ELR (cell line): Measurements from ENCODE around the gene PHLDA2.
"Not testable (repeated sequence)": the region's sequence is repeated elsewhere in the genome, so short reads cannot be mapped to it uniquely, and the experiment has no call there.

Experiments used
- DNase-seq: peaks from one replicate; pipeline ENCODE4 v3.0.0-alpha.2; 2015; ENCODE audit warnings: low read depth

The PHLDA2 gene

DNA sequence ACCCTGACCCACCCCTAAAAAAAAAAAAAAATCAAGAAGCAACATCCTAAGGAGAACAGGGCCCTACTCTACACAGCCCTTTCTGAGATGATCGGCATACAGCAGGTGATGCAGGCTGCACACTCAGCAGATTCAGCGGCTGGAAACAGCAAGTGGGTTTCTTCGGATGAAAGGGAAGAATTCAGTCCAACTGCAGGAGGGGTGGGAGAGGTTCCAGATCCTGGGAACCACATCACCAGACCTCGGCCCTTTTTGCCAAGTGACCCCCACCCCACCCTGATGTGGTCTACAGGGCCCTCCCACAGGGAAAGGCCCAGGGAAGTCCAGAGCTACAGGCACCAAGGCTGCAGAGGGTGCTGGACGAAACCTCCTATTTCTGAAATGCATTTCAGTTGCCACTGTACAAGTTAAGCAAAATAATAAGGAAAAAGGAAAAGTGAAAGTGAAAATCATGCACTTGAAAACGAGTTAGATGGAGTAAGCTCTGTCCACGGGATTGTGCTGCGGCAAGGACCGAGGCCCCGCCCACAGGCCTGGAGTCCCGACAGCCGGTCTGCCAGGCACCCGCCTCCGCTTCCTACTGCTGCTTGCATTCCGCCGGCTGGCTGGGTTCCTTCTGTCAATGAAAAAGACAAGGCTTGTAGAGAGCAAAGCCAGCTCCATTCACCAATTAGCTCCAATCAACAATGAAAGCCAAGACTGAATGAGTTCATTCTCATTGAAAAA, 16.0 kb upstream of the PHLDA2 start:
- DNase-seq = peak; percentile 59

DNA sequence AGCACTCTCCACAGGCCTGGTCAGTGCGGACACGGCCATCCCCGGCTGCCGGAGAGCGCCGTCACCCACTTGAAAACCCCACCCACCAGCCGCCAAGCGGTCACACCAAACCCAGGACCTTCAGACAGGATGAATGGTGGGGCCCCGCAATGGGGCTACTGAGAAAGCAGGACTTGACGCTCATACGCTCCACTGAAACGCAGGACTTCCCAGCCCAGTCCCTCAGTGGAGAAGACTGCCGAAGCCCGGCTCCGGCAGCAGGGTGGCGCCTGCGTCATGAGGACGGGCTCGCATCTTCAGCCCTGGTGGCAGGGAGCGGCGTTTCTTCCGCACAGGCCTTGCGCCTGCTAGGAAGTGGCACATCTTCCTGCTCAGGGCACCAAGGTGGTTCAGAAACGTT, 15.3 kb upstream of the PHLDA2 start:
- no peak for DNase-seq

DNA sequence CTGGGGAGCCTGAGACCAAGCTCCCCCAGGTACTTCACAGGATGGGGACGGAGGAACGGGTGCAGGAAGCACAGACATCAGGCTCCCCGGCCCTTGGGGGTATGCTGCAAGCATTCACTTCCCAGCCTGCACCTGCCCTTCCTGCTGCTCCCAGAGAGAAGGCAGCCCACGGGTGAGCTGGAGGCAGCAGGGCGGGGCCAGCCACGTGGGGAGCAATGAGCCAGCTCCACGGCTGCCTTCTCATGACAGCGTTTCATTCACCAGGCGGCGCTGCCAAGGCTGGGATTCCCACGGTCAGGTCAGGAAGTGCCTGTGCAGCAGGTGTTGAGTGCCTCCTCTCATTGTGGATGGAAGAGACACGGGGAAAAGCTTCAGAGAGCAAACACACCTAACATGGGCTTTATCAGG, 14.5 kb upstream of the PHLDA2 start:
- DNase-seq = no peak

DNA sequence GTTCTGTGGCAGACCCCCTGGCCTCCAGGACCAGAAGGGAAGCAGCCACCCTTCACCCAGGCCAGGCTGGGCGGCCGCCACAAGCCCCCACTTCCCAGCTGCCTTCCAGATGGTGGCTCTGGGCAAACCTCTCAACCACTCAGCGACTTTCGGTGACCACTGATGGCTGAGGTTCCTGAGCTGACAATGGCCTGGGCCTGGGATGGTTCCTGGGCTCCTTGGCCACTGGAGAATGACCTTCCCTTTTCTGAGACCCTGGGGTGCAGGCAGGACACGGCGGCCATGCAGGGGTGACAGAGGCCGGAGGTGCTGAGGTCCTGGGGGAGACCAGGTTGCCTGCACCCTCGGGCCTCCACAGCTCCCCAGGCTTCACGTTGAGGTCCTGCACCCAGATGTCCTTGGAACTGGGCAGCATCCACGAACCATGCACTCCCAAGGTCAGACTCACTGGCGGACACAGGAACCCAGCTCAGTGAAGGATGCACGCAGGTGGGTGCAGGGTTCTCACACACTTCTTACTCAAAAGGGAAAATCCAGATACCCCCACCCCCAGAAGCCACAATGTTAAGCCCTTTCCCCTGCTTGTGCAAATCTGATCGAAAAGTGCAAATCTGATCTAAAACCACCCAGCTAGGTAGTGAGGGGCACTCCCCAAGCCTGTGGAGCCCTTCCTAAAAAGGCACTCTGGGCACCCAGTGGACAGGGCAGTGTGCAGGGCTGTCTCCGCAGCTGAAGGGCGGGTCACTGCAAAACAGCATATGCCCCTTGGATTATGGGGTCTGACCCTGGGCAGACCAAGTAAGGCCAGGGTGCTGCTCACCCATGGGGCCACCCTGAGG, 13.9 kb upstream of the PHLDA2 start:
- no peak for DNase-seq

DNA sequence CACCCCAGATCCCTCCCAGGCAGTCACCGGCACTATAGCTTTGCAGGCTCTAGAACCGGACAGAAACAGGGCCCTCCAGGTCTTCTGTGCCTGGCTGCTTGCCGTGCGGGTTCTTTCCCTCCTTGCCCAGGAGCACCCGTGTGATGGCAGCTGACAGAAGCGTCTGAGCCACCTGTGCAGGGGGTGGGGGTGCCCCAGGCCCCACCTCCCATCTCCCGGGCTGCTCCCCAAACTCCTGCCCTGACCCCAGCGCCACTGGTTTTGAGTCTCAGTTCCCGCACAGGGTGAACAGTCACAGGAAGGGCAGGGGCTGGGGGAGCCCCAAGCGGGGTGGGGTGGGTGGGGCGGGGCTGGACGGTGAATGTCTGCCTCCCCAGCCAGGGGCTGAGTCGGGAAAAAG, 13.2 kb upstream of the PHLDA2 start:
- DNase-seq = no peak

DNA sequence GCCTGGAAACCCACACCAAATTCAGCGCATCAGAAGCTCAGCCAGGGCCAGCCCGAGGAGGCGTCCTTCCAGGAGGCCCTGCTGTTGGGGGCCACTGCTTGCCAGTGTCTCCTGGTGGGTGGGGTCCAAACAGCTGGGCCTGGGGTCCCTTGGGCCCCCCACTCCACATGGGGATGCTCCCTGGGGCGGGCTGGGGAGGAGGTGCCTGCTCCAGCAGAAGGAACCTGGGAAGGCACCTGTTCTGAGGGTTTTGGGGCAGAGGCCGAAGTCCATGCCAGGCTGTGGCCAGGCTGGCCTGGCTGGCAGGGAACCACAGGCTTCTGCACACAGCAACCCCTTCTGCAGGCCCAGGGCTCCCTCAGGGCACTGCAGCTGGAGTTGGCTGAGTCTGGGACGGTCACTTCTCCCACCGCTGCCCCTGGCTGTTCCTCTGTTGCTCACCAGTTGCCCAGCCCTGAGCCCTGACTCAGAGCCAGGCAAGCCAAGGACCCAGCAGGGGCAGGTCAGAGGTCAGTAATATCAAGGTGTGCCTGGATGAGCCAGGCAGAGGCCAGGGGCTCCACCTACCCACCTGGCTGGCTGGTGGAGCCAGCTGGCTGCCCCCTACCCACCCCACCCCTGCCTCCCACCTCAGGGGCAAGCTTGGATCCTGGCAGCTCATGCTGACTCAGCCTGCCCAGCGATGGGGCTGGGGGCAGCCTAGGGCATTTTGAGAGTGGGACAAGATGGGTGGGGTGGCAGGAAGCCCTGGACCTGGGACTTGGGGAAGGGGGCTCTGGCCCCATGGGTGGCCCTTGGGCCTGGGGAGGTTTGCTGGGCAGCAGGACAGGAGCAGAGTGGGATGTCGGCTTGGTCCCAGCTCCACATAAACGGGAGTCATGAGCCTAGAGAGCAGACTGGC, 12.0 kb upstream of the PHLDA2 start:
- peak; percentile 59 for DNase-seq

DNA sequence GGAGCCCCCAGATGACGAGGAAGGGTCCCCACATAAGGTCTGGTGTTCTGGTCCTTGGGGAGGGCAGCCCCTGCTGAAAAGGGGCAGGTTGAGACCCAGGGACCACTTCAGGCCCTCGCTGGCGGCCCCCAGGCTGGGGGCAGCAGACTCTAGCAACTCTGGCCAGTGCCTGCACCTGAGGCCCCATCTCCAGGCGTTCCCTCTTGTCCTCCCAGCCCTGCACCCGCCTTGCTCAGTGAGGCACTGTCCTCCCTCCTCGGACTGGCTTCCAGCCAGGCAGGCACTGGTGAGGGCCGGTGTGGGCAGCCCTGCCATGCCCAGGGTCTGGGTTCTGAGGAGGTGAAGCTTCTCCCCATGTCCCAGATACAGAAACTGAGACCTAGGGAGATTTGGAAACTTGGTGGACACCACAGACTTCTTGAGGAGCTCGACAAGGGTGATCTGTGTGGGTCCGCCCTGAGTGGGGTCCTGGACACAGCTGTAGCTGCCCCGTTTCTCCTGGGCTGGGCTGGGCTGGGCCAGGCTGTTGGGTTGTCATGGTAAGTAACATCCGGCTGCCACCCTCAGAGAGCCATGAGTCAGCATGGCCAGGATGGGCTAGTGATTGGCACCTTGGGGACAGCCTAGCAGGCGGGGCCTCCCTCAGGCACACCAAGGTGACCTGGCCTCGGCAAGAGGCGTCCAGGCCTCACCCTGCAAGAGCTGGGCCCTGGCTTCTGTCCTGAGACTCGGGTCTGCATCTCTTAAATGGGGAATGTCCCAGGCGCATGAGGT, 11.1 kb upstream of the PHLDA2 start:
- DNase-seq = peak; percentile 62

DNA sequence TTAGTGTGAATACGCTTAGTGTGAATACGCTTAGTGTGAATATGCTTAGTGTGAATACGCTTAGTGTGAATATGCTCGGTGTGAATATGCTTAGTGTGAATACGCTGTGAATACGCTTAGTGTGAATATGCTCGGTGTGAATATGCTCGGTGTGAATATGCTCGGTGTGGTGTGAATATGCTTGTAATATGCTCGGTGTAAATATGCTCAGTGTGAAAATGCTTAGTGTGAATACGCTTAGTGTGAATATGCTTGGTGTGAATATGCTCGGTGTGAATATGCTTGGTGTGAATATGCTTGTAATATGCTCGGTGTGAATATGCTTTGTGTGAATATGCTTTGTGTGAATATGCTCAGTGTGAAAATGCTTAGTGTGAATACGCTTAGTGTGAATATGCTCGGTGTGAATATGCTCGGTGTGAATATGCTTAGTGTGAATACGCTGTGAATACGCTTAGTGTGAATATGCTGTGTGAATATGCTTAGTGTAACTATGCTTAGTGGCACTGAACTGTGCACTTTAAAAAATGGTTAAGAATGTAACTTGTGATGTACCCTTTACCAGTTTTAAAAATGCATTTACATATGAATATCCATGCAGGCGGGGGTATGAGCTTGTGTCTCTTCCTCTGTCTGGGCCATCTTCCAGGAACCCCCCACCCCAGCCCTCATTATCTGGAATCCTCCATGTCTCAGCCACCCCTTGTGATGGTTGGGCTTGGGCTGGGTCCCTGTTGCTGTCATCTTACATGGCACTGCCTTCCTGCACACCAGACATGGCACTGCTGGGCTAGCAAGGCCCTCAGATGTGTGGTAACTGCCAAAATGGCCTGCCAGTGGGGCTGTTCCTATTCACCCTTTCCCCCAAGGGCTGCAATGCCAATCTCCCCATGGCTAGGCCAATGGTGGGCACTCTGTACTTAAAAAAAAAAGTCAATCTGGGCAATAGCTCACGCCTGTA, 9.5 kb upstream of the PHLDA2 start:
- DNase-seq = not testable (repeated sequence)

DNA sequence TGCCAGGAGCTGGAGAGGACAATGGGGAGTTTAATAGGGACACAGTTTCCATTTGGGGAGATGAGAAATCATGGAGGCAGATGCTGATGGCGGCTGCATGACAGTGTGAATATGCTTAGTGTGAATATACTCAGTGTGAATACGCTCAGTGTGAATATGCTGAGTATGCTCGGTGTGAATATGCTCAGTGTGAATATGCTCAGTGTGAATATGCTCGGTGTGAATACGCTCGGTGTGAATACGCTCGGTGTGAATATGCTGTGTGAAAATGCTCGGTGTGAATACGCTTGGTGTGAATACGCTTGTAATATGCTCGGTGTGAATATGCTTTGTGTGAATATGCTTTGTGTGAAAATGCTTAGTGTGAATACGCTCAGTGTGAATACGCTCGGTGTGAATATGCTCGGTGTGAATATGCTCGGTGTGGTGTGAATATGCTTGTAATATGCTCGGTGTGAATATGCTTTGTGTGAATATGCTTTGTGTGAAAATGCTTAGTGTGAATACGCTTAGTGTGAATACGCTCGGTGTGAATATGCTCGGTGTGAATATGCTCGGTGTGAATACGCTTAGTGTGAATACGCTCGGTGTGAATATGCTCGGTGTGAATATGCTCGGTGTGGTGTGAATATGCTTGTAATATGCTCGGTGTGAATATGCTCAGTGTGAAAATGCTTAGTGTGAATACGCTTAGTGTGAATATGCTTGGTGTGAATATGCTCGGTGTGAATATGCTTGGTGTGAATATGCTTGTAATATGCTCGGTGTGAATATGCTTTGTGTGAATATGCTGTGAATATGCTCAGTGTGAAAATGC, 8.6 kb upstream of the PHLDA2 start:
- not testable (repeated sequence) for DNase-seq

DNA sequence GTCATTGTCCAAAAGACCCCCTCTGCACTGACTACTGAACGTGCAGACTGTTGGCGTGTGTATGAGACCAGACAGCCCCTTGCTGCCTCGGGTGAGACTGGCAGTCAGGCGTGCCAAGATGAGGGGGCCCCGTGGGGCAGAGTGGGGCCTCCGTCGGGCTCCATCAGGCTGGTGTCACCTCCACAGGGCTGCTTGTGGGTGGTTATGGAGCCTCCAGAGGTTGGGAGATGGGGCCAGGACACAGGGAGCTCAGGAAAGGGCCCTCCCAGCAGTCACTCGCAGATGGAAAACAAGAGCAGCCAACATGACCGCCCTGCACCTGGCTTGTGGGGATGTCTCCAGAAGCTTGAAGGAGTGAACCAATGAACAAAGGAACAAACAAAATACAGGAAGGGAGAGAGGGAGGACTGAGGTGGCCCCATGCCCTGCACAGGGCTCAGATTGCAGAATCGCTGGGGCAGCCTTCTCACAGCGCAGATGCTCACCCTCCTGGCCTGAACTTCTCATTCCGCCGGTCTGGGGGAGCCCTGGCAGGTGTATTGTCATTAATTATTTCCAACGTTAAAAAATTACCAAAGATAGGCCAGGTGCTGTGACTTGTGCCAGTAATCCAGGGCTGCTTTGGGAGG, 5.5 kb upstream of the PHLDA2 start:
- no peak for DNase-seq

DNA sequence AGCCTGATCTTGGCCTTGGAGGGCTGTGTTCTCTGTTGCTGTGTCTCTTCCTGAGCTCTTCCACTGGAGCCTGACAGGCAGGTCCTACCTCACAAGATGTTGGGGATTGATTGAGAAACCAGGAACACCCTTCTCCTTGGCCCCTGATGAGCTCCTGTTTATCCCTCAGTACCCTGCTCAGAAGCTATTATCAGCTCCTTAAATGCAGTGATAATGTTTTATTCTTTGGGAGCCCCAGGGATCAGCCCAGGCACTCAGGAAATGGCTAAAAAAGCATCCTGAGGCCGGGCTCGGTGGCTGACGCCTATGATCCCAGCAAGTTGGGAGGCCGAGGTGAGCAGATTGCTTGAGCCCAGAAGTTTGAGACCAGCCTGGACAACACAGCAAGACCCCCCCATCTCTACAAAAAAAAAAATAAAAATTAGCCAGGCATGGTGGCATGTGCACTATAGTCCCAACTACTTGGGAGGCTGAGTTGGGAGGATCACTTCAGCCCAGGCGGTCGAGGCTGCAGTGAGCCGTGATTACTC, 4.9 kb upstream of the PHLDA2 start:
- no peak for DNase-seq

DNA sequence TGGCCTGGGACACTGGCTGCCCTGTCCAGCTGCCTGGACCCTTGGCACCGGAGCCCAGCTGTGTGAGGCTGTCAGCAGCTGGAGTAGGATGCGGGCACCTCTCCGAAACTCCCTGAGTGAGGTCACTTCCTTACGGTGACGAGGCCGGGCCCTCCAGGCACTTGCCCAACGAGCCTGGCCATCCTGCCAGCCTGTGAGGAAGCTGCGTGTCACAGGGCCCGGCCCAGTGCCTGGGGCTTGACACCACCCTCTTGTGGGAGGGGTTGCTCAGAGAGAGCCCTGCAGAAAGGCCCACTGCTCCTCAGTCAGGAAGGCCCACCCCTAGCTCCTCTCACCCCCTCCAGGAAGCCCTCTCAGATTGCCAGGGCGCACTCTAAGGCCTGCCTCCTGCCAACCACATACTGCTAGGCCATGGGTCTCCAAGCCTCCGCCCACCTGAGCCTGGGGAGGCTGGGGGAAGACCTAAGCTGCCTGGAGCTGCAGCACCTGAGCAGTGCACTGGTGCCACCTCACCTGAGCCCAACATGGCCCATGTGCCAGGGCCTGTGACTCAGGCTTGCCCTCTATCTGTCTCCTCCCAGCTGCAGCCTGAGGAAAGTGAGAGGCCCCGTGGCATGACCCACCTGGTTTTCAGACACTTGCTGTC, 4.3 kb upstream of the PHLDA2 start:
- peak; percentile 93 for DNase-seq

DNA sequence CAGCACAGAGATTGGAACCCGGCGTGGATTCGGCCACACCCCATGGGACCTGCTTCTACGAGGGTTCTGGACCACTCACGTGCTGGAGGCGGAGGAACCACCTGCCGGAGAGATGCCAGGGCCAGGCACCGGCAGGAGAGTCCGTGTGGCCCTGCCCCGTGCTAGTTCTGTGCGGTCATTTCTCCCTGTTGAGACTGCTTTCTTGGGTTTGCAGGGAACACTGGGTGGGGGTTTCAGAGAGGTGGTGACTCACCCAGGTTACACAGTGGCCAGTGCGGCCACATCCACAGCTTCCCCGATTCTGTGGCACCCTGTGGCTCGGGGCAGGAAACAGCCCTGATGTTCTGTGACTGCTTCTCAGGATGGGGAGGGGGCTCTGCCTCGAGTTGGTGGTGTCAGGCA, 3.6 kb upstream of the PHLDA2 start:
- DNase-seq = peak; percentile 80

DNA sequence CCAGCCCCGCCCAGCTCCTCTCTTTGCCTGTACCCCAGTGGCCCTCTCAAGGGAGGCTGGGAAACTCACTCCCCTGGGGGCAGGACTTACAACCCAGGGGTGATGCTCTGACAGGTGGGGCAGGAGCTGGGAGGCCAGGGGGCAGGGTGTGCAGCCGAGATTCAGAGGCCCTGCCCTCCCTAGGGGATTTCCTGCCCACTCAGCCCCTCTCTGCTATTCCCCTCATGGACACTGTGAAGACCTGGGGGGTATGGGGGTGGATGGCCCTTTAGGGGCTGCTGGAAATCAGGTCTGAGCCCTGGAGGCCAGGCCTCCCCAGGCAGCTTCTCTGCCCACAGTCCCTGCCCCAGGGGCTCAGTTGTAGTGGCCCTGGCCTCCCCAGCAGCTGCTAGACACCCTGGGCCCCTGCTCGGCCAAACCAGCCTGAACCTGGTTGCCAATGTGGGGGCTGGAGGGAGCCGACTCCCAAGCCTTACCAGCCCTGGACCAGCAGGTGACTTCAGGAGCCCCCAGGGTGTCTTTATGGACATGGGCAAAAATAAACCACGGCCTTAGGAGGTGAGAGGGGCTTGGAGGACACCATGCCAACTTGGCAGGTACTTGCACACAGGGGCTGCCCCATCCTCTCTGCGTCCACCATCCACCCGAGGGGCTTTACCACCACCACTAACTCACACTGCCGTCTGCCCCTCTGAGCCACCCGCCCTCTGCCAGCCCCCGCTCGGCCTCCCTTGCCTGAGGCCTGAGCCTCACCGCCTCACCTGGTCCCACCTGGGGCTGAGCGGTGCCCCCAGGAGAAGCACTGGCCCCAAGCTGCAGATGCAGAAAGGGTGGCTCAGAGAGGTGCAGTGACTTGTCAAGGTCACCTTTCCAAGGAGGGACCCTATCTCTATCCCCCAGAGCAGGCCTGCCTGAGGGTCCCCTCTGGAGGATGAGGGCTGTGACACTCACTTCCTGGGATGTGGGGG, 2.8 kb upstream of the PHLDA2 start:
- no peak for DNase-seq

DNA sequence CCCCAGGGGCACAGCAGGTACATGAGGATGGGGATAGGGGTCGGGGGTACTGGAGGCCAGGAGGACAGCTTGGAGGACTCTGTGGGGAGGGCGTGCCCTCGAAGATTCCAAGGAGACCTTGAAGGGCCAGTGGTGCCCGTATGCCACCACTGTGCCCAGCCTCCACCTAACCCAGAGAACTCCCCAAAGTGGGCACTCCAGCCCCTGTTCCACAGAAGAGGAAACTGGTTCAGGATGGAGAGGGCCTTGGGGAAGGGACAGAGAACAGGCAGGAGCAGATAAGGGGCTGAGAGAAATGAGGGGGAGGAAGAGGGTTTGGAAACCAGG, 2.2 kb upstream of the PHLDA2 start:
- no peak for DNase-seq

DNA sequence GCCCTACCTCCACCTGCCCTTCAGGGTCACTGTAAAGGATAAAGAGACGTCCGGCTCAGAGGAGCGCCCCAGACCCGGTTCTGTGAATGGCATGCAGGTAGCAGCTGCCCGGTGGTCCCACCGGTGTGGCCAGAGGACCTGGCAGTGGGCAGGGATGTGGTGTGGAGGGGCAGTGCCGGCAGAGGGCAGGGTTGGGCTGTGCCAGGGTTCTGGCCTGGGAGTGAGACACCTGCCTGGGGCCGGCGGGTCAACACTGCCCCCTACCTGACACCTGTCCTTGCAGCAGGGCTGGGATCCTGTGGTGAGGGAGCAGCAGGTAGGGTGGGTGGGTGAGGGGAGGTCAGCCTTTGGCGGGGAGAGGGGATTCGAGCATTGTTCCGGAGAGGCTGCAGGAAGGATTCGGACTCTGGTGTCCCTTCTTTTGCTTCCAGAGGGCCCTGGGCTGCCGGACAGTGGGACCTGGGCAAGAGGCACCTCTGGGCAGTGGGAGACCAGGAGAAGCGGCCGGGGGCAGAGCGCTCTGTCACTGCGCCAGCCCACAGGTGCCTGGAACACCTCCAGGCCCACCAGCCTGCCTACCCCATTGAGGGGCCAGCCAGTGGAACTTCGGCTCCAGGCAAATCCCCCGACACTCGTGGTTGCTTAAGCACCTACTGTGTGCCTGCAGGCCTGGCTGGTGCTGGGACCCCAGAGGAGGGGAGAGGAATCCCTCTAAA, 1.6 kb upstream of the PHLDA2 start:
- peak; percentile 66 for DNase-seq
